ENCODE results near the gene TUBGCP4.

Gene TUBGCP4, protein sequence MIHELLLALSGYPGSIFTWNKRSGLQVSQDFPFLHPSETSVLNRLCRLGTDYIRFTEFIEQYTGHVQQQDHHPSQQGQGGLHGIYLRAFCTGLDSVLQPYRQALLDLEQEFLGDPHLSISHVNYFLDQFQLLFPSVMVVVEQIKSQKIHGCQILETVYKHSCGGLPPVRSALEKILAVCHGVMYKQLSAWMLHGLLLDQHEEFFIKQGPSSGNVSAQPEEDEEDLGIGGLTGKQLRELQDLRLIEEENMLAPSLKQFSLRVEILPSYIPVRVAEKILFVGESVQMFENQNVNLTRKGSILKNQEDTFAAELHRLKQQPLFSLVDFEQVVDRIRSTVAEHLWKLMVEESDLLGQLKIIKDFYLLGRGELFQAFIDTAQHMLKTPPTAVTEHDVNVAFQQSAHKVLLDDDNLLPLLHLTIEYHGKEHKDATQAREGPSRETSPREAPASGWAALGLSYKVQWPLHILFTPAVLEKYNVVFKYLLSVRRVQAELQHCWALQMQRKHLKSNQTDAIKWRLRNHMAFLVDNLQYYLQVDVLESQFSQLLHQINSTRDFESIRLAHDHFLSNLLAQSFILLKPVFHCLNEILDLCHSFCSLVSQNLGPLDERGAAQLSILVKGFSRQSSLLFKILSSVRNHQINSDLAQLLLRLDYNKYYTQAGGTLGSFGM

DNA sequence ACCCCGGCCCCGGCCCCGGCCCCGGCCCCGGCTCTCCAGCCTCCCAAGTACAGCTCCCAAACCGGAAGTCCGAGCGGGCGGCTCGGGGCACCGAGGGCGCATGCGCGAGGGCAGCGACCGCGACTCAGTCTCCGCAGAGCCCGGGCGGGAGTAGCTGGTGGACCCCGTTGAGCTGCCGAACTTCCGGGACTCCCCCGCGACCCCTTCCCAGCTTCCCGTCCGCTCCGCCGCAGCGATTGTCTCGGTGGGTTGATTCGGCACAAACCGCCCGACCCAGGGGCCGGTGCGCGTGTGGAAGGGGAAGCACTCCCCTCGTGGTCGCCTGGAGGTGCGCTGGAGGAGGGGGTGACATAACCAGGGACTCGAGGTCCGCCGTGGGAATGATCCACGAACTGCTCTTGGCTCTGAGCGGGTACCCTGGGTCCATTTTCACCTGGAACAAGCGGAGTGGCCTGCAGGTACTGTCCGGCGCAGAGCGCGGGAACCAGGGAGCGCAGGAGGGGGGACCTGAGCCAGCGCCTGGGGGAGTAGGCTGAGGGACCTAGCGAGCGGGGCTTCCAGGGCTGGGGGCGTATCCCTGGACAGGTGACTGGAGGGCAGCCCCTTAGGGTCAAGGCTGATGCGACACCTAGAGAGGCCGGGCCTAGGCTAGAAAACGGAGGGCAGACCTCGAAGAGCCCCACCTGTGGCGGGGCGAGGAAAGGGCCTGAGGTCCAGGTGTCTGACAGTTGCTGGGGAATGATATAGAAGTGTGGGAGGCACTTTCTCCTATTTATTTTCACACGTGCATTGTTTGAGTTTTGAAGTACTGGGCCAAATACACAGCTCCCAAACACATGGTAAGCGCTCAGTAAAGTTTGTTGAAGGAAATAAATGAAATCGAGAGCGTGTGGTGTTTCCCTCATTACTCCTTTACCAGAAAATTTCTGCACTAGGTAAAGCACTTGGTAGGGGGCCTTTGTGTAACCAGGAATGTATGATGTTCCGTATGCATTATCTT lies at the start of gene TUBGCP4, which contains the start of gene ZSCAN29:
Gene TUBGCP4 (plus strand): TSS at position 127 of the 1,000 bp plus-strand sequence. CDS start 254 bp downstream, at position 381.
Gene ZSCAN29 (minus strand): TSS at position 69 of the 1,000 bp plus-strand sequence. CDS start 1,130 bp downstream, outside the sequence.
- Histone ChIP-seq H3K9me3 (ENCODE audit: control insufficient read depth in 2 of 2, low read length in 2 of 2) (no peaks in the 10 kb centered on the region), H3K4me3 (ENCODE audit: low read length in 2 of 2) (peak within 1 kb of the TSS; percentile 96), H3K4me1 (ENCODE audit: control insufficient read depth in 2 of 2, insufficient read depth in 2 of 2, low read length in 2 of 2) (peaks cover 18 to 22% of the 10 kb centered on the region in 2 donors), H3K27ac (ENCODE audit: low read depth in 2 of 2, low read length in 2 of 2) (peak within 1 kb of the TSS; percentile 10 to 43), H3K36me3 (ENCODE audit: control insufficient read depth in 2 of 2, insufficient read depth in 2 of 2, low read length in 2 of 2) (peaks cover 13 to 18% of the 10 kb centered on the region in 2 donors), H3K9ac (ENCODE audit: low read depth in 1 of 2, low read length in 2 of 2) (peak within 1 kb of the TSS; percentile 80 to 94), H3K27me3 (ENCODE audit: control insufficient read depth in 2 of 2, insufficient read depth in 2 of 2, low read length in 2 of 2) (no peaks in the 10 kb centered on the region)

DNA sequence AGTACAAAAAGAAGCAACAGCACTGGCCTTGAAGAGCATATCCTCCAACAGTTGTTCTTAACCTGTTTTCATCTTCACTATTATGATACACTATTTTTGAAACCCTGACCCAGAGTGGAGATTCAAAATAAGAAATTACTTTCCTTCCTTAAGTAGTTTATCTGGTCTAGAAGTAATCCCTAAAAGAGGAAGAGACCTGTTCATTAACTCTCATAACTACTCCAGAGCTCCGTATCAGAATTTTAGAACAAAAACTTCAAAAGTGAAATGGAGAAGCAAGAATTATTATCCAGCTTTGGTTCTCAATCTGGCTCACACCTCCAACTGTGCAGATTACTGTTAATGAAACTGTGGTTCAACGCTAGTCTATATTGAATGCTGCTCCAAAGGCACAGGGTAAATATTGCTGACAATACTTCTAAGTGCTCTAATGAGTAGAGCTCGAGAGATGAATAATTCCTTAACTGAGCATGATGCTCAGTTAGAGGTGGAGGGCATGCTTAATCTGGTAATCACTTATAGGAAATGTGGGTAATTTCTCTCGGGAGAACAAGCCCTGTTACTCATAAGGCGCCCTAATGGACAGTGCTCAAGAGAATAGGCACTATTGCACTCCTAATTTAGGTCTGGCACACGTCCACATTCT lies 45.7 kb upstream of the TUBGCP4 start:
- H3K27me3 ChIP-seq (ENCODE audit: control insufficient read depth in 2 of 2, insufficient read depth in 2 of 2, low read length in 2 of 2), result no peaks in the 10 kb centered on the region
- no peak overlapping the region for H3K4me3 ChIP-seq (ENCODE audit: low read length in 2 of 2)
- H3K9me3 ChIP-seq (ENCODE audit: control insufficient read depth in 2 of 2, low read length in 2 of 2), result no peaks in the 10 kb centered on the region
- H3K36me3 ChIP-seq (ENCODE audit: control insufficient read depth in 2 of 2, insufficient read depth in 2 of 2, low read length in 2 of 2), result peaks cover 0 to 3% of the 10 kb centered on the region in 2 donors
- H3K4me1 ChIP-seq (ENCODE audit: control insufficient read depth in 2 of 2, insufficient read depth in 2 of 2, low read length in 2 of 2), result peaks cover 13 to 14% of the 10 kb centered on the region in 2 donors
- no peak overlapping the region for H3K27ac ChIP-seq (ENCODE audit: low read depth in 2 of 2, low read length in 2 of 2)
- no peak overlapping the region for H3K9ac ChIP-seq (ENCODE audit: low read depth in 1 of 2, low read length in 2 of 2)

DNA sequence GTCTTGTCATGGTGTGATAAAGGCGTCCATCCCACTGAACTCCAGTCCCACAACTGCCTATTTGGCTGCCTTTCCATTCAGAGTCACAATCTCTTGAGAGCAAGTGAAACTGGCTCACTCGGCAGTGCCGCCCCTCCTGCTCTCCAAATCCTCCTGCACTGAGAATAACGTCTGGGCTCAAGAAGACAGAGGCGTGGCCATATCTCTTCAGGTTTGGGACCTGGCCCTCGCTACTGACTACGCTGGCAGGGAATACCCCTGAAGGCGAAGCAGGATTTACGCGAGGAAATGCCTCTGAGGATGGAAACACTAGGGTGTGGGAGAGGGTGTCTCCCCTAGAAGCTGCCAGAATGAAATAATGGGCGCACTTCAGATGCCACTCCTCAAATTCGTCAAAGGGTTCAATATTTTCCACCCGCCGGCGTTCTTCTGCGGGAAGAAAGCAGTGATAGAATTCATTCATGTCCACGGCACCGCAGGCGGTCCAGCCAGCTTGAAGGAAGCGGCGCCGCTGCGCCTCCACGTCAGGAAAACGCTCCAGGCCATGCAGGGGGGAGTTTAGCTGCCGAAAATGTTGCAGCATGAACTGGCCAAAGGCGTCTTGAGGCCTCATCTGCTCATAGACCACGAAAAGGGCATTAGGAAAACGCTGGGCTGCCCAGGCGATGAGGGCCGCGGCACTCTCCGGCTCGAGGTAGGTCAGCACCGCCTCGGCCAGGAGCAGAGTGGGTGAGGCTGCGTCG lies 41.5 kb upstream of the TUBGCP4 start:
- Histone ChIP-seq H3K36me3 (ENCODE audit: control insufficient read depth in 2 of 2, insufficient read depth in 2 of 2, low read length in 2 of 2) (peaks cover 2 to 3% of the 10 kb centered on the region in 2 donors), H3K27ac (ENCODE audit: low read depth in 2 of 2, low read length in 2 of 2) (peak overlapping the region; percentile 94 to 97), H3K9ac (ENCODE audit: low read depth in 1 of 2, low read length in 2 of 2) (peak overlapping the region; percentile 71 to 73), H3K27me3 (ENCODE audit: control insufficient read depth in 2 of 2, insufficient read depth in 2 of 2, low read length in 2 of 2) (no peaks in the 10 kb centered on the region), H3K9me3 (ENCODE audit: control insufficient read depth in 2 of 2, low read length in 2 of 2) (no peaks in the 10 kb centered on the region), H3K4me3 (ENCODE audit: low read length in 2 of 2) (peak overlapping the region; percentile 89), H3K4me1 (ENCODE audit: control insufficient read depth in 2 of 2, insufficient read depth in 2 of 2, low read length in 2 of 2) (peaks cover 13 to 19% of the 10 kb centered on the region in 2 donors)

DNA sequence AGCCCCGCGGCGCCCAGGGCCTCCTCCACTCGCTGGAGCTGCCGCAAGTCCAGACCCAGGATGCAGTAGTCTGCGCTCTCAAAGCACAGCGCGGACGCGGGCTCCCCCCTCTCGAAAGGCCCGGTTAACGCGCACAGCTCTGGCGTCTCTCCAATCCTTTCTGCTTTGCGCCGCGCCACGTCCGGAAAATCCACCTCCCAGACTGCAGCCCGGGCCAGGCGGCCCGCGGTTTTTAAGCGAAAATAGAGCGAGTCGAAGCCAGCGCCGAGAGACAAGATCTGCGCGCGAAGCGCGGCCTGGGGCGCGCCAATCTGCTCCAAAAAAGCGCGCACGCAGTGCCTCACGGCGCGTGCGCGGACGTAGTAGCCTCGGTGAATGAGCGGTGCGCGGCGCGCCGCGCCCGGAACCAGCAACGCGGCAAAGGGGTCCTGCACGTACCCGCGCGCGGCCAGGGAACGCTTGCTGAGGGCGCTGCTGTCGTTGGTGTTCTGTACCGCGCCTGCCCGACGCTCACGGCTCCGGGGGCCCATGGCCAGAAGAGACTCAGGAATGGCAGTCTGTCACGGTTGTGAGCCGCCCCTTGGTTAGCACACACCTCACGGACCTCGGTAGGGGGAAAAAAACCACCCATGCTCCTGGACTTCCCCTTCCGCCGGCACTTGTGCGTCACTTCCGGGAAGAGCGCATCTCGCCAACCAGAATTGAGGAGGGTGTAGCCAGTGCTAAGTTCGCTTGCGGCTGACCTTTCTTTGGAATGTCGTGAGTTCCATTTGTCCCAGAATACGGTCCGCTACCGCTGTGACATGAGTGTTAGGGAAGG lies 40.7 kb upstream of the TUBGCP4 start, which contains the start of gene LCMT2:
Gene LCMT2 (minus strand): TSS at position 614 of the 820 bp plus-strand sequence. CDS start 84 bp downstream, at position 530.
- H3K9me3 ChIP-seq (ENCODE audit: control insufficient read depth in 2 of 2, low read length in 2 of 2), result no peaks in the 10 kb centered on the region
- H3K9ac ChIP-seq (ENCODE audit: low read depth in 1 of 2, low read length in 2 of 2), result peak within 1 kb of the TSS; percentile 71 to 73
- peak within 1 kb of the TSS; percentile 89 for H3K4me3 ChIP-seq (ENCODE audit: low read length in 2 of 2)
- peak within 1 kb of the TSS; percentile 94 to 97 for H3K27ac ChIP-seq (ENCODE audit: low read depth in 2 of 2, low read length in 2 of 2)
- H3K27me3 ChIP-seq (ENCODE audit: control insufficient read depth in 2 of 2, insufficient read depth in 2 of 2, low read length in 2 of 2), result no peaks in the 10 kb centered on the region
- peaks cover 13 to 19% of the 10 kb centered on the region in 2 donors for H3K4me1 ChIP-seq (ENCODE audit: control insufficient read depth in 2 of 2, insufficient read depth in 2 of 2, low read length in 2 of 2)
- H3K36me3 ChIP-seq (ENCODE audit: control insufficient read depth in 2 of 2, insufficient read depth in 2 of 2, low read length in 2 of 2), result peaks cover 2 to 3% of the 10 kb centered on the region in 2 donors

DNA sequence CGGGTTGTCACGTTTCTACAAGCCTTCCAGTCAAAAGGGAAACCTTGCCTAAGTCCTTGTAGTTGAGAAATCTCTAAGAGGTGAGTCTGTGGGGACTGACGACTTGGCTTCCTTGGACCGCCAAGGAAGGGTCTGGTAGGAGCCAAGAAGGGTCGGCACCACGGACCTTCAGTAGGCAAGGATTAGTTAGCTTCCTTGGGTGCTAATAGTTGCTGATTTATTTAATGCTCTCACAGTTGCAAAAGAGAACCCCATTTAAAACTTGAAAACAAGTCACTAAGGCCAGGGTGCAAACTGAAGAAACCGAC lies 40.2 kb upstream of the TUBGCP4 start:
- Histone ChIP-seq H3K9ac (ENCODE audit: low read depth in 1 of 2, low read length in 2 of 2) (peak overlapping the region; percentile 71 to 73), H3K9me3 (ENCODE audit: control insufficient read depth in 2 of 2, low read length in 2 of 2) (no peaks in the 10 kb centered on the region), H3K4me3 (ENCODE audit: low read length in 2 of 2) (peak overlapping the region; percentile 89), H3K36me3 (ENCODE audit: control insufficient read depth in 2 of 2, insufficient read depth in 2 of 2, low read length in 2 of 2) (peaks cover 2 to 3% of the 10 kb centered on the region in 2 donors), H3K27ac (ENCODE audit: low read depth in 2 of 2, low read length in 2 of 2) (peak overlapping the region; percentile 94 to 97), H3K27me3 (ENCODE audit: control insufficient read depth in 2 of 2, insufficient read depth in 2 of 2, low read length in 2 of 2) (no peaks in the 10 kb centered on the region), H3K4me1 (ENCODE audit: control insufficient read depth in 2 of 2, insufficient read depth in 2 of 2, low read length in 2 of 2) (peaks cover 13 to 19% of the 10 kb centered on the region in 2 donors)

DNA sequence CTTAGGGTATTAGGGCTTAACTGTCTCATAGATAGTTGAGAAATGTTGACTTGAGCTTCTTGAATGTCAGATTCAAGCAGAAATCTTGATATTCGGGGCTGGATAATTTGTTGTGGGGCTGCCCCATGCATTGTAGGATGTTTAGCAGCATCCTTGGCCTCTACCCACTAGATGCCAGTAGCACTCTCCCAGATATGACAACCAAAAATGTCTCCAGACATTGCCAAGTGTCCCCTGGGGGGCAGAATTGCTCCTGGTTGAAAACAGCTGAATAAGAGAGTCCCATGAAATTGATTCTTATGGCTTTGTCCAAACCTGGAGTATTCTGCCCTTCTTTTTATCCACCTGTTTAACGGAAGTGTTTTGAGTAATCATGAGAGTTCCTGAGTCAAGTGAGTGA lies 24.6 kb upstream of the TUBGCP4 start:
- no peak overlapping the region for H3K27ac ChIP-seq (ENCODE audit: low read depth in 2 of 2, low read length in 2 of 2)

DNA sequence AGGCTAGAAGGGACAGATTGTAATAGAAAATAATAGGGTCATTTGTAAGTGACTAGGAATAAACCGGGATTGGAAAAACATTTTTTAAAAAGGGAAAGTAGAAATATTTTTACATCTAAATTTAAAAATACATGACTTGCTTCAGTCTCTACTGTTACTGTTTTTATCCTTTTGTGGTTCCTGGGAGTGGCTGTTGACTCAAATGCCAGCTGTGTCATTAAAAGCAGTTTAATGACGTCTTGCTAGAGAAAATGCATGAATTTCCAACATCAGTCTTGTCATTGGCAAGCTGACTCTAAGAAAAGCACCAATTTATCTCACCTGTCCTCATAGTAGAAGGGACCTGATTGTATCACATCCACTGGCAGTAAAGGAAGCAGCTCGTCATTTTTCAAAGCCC lies 23.8 kb upstream of the TUBGCP4 start:
- no peaks in the 10 kb centered on the region for H3K27me3 ChIP-seq (ENCODE audit: control insufficient read depth in 2 of 2, insufficient read depth in 2 of 2, low read length in 2 of 2)
- H3K9ac ChIP-seq (ENCODE audit: low read depth in 1 of 2, low read length in 2 of 2), result no peak overlapping the region
- H3K9me3 ChIP-seq (ENCODE audit: control insufficient read depth in 2 of 2, low read length in 2 of 2), result no peaks in the 10 kb centered on the region
- H3K4me3 ChIP-seq (ENCODE audit: low read length in 2 of 2), result no peak overlapping the region
- H3K4me1 ChIP-seq (ENCODE audit: control insufficient read depth in 2 of 2, insufficient read depth in 2 of 2, low read length in 2 of 2), result no peaks in the 10 kb centered on the region
- peaks cover 15 to 34% of the 10 kb centered on the region in 2 donors for H3K36me3 ChIP-seq (ENCODE audit: control insufficient read depth in 2 of 2, insufficient read depth in 2 of 2, low read length in 2 of 2)
- H3K27ac ChIP-seq (ENCODE audit: low read depth in 2 of 2, low read length in 2 of 2), result no peak overlapping the region

More for the DNA sequence above, 24.6 kb upstream of the TUBGCP4 start:
- Histone ChIP-seq H3K27me3 (ENCODE audit: control insufficient read depth in 2 of 2, insufficient read depth in 2 of 2, low read length in 2 of 2) (no peaks in the 10 kb centered on the region), H3K9me3 (ENCODE audit: control insufficient read depth in 2 of 2, low read length in 2 of 2) (no peaks in the 10 kb centered on the region), H3K9ac (ENCODE audit: low read depth in 1 of 2, low read length in 2 of 2) (no peak overlapping the region), H3K4me1 (ENCODE audit: control insufficient read depth in 2 of 2, insufficient read depth in 2 of 2, low read length in 2 of 2) (no peaks in the 10 kb centered on the region), H3K4me3 (ENCODE audit: low read length in 2 of 2) (no peak overlapping the region), H3K36me3 (ENCODE audit: control insufficient read depth in 2 of 2, insufficient read depth in 2 of 2, low read length in 2 of 2) (peaks cover 15 to 29% of the 10 kb centered on the region in 2 donors)

DNA sequence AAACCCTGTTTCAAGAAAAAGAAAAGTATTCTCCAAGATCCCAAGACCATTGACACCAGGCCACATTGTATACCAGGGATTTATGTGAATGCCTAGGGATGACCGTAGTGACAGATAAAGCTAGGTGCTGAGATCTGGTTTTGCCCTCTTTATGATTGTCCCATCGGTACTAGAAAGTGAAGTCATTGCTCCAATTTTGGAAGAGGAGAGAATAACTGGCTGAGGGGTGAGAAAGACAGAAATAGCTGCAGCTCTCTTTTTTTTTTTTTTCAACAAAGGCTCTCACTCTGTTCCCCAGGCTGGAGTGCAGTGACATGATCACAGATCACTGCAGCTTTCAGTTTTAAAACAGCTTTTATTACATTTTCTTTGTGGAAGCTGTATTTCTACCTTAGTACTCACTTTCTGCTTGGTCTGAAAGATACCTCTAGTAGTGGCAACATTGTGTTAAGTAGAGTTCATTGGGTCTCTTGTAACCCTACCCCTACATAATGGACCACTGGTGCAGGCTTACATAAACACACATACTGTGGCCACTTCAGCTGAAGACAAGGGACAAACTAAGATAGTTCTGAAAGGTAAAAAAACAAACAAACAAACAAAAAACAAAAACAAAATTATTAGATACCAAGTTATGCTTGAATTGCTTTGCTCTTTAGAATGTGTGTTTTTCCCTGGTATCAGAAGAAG lies 18.1 kb upstream of the TUBGCP4 start:
- H3K4me3 ChIP-seq (ENCODE audit: low read length in 2 of 2), result no peak overlapping the region
- H3K27ac ChIP-seq (ENCODE audit: low read depth in 2 of 2, low read length in 2 of 2), result no peak overlapping the region
- peaks cover 15 to 24% of the 10 kb centered on the region in 2 donors for H3K36me3 ChIP-seq (ENCODE audit: control insufficient read depth in 2 of 2, insufficient read depth in 2 of 2, low read length in 2 of 2)
- H3K27me3 ChIP-seq (ENCODE audit: control insufficient read depth in 2 of 2, insufficient read depth in 2 of 2, low read length in 2 of 2), result no peaks in the 10 kb centered on the region
- H3K9me3 ChIP-seq (ENCODE audit: control insufficient read depth in 2 of 2, low read length in 2 of 2), result no peaks in the 10 kb centered on the region
- H3K9ac ChIP-seq (ENCODE audit: low read depth in 1 of 2, low read length in 2 of 2), result no peak overlapping the region
- no peaks in the 10 kb centered on the region for H3K4me1 ChIP-seq (ENCODE audit: control insufficient read depth in 2 of 2, insufficient read depth in 2 of 2, low read length in 2 of 2)
